K562 (cell line): ENCODE results near the gene SFRP5. TPM values are rescaled to one million over a fixed set of nuclear protein-coding genes. Genes with fewer than 3 reads are reported as not detected.

Experiments used
- ATAC-seq: fragments of 200-7000 bp; cut with Tn5 transposase; 3 replicates; pipeline ENCODE4 v1.9.1; 2020; ENCODE audit warnings: moderate library complexity
- BruUV-seq: library from RNA; stranded (reverse); fragments of 400-500 nt; replicated peaks from 2 replicates; lab custom pipeline; 2021; lab: Mats Ljungman, UMichigan
- CTCF ChIA-PET: fragments of 300-600 bp; formaldehyde crosslinking; extraction: SDS; loops from one replicate; lab custom pipeline; 2021; ENCODE audit warnings: low intra/inter-chr PET ratio; lab: Yijun Ruan, JAX
- POLR2A ChIA-PET: fragments of 300-600, 350-650 bp; sonication (Branson Sonifier 250); formaldehyde crosslinking; extraction: SDS; loops from one replicate; lab custom pipeline; 2021; ENCODE audit warnings: antibody characterized with exemption, inconsistent platforms; lab: Yijun Ruan, JAX
- DNase-seq, 4 experiments: peaks; one replicate each; pipeline versions ENCODE4 v3.0.0 to v3.0.0-alpha.2; 2011 to 2018; ENCODE audit warnings: low spot score in 3 of 4, mixed read lengths in 3 of 4; ENCODE audit errors: extremely low read depth in 1 of 4
- FAIRE-seq: peaks from 2 replicates; lab custom pipeline; 2011; peaks lifted over from hg19 to GRCh38; lab: Jason Lieb, UNC
- H2AFZ ChIP-seq: 2 replicates; pipeline ENCODE4 v1.6.0; 2011; ENCODE audit warnings: low read depth, low read length, control low read depth, inconsistent platforms
- H3K27ac ChIP-seq: fragments of 200-600 bp; 3 replicates; pipeline ENCODE4 v1.8.0; 2011; ENCODE audit warnings: low read depth, mild to moderate bottlenecking, control low read depth, inconsistent platforms, low read length, moderate library complexity, mixed read lengths; ENCODE audit errors: extremely low read depth
- H3K27me3 ChIP-seq, 2 experiments: fragments of 300-600 bp in 1 of 2; 2 replicates in 1 of 2; 3 replicates in 1 of 2; pipeline versions ENCODE4 v1.6.0 to v1.8.0; 2011; ENCODE audit warnings: inconsistent platforms in 2 of 2, low read length in 2 of 2, mild to moderate bottlenecking in 1 of 2, mixed read lengths in 1 of 2, moderate library complexity in 1 of 2; ENCODE audit not compliant: control insufficient read depth in 2 of 2, insufficient read depth in 2 of 2
- H3K36me3 ChIP-seq: fragments of 300-600 bp; 3 replicates; pipeline ENCODE4 v1.8.0; 2011; ENCODE audit warnings: mild to moderate bottlenecking, low read length, inconsistent platforms; ENCODE audit not compliant: control insufficient read depth, insufficient read depth
- H3K4me1 ChIP-seq, 2 experiments: fragments of 200-600 bp in 1 of 2; replicated peaks in 1 of 2; 2 replicates in 1 of 2; 3 replicates in 1 of 2; pipeline versions ENCODE4 v1.5.1 to v1.8.0; 2011; ENCODE audit warnings: inconsistent platforms in 2 of 2, low read length in 2 of 2, mild to moderate bottlenecking in 1 of 2, mixed read lengths in 1 of 2, moderate library complexity in 1 of 2; ENCODE audit not compliant: control insufficient read depth in 2 of 2, insufficient read depth in 2 of 2
- H3K4me2 ChIP-seq: 2 replicates; pipeline ENCODE4 v1.6.1; 2011; ENCODE audit warnings: low read length, control low read depth, inconsistent platforms, mixed read lengths; ENCODE audit not compliant: insufficient read depth
- H3K4me3 ChIP-seq: fragments of 200-600 bp; sonication (generic), shearing (Covaris generic); 2 replicates; pipeline ENCODE4 v1.5.1; 2016; ENCODE audit warnings: control low read depth, inconsistent platforms
- H3K79me2 ChIP-seq: fragments of 200-600 bp; 3 replicates; pipeline ENCODE4 v1.8.0; 2011; ENCODE audit warnings: low read length, inconsistent platforms; ENCODE audit not compliant: control insufficient read depth, insufficient read depth
- H3K9ac ChIP-seq, 2 experiments: 2 replicates each; pipeline versions ENCODE4 v1.6.0 to v1.6.1; 2011; ENCODE audit warnings: low read depth in 2 of 2, low read length in 2 of 2, control low read depth in 1 of 2, inconsistent platforms in 1 of 2, mild to moderate bottlenecking in 1 of 2, mixed read lengths in 1 of 2; ENCODE audit not compliant: insufficient read depth in 1 of 2
- H3K9me1 ChIP-seq: one replicate; pipeline ENCODE4 v1.6.0; 2011; ENCODE audit warnings: inconsistent platforms, mild to moderate bottlenecking, low read length, moderate library complexity; ENCODE audit not compliant: control insufficient read depth, insufficient read depth
- H3K9me3 ChIP-seq: replicated peaks from 2 replicates; pipeline ENCODE4 v1.5.1; 2011; ENCODE audit warnings: low read depth, low read length, inconsistent platforms; ENCODE audit not compliant: control insufficient read depth, insufficient read depth
- H4K20me1 ChIP-seq: replicated peaks from 2 replicates; pipeline ENCODE4 v1.6.1; 2011; ENCODE audit warnings: low read length, inconsistent platforms, mixed read lengths; ENCODE audit not compliant: control insufficient read depth, insufficient read depth
- BCLAF1 ChIP-seq, 2 experiments: fragments of 450-650 bp in 1 of 2; IDR thresholded peaks; 2 replicates each; pipeline ENCODE4 v1.6.1; 2011 to 2017; ENCODE audit warnings: low read depth in 2 of 2, antibody characterized with exemption in 1 of 2, borderline replicate concordance in 1 of 2, low read length in 1 of 2, mild to moderate bottlenecking in 1 of 2, mixed read lengths in 1 of 2; ENCODE audit not compliant: control insufficient read depth in 1 of 2
- EP300 ChIP-seq: IDR thresholded peaks from 2 replicates; pipeline ENCODE4 v1.6.1; 2012; ENCODE audit warnings: low read length, improper control_type of control experiment
- HDAC6 ChIP-seq: IDR thresholded peaks from 2 replicates; pipeline ENCODE4 v1.6.1; 2012; ENCODE audit warnings: low read depth, mild to moderate bottlenecking, control low read depth, inconsistent platforms, low read length, moderate library complexity
- HDGF ChIP-seq: fragments of 450-650 bp; IDR thresholded peaks from 2 replicates; pipeline ENCODE4 v1.6.1; 2016
- HNRNPLL ChIP-seq: fragments of 200-400 bp; formaldehyde crosslinking; IDR thresholded peaks from 2 replicates; pipeline ENCODE4 v1.6.1; 2017; ENCODE audit warnings: low read length, low read depth, mild to moderate bottlenecking; ENCODE audit not compliant: poor library complexity, severe bottlenecking
- MYC ChIP-seq, 2 experiments: fragments of 250-450 bp in 1 of 2; sonication (Bioruptor Pico) in 1 of 2; IDR thresholded peaks; 2 replicates each; pipeline versions ENCODE4 v1.5.1 to v1.6.1; 2012 to 2021; ENCODE audit warnings: low read depth in 2 of 2, borderline replicate concordance in 1 of 2, improper control_type of control experiment in 1 of 2, low read length in 1 of 2, mild to moderate bottlenecking in 1 of 2, moderate library complexity in 1 of 2
- RBM17 ChIP-seq: fragments of 200-400 bp; formaldehyde crosslinking; IDR thresholded peaks from 2 replicates; pipeline ENCODE4 v1.6.1; 2017; ENCODE audit warnings: low read depth, mild to moderate bottlenecking, low read length, borderline replicate concordance
- WHSC1 ChIP-seq: IDR thresholded peaks from one replicate; pipeline ENCODE4 v1.6.1; 2012; ENCODE audit warnings: low read length, control low read depth, inconsistent platforms
- ZNF561 ChIP-seq: fragments of 450-650 bp; formaldehyde crosslinking; conservative IDR thresholded peaks from 2 replicates; pipeline ENCODE4 v1.4.0; 2020; ENCODE audit warnings: mild to moderate bottlenecking, moderate library complexity
- ZNF696 ChIP-seq: fragments of 250-450 bp; sonication (Bioruptor Pico); conservative IDR thresholded peaks from 2 replicates; pipeline ENCODE4 v1.4.0; 2020; ENCODE audit warnings: mild to moderate bottlenecking, moderate library complexity
- ZNF830 ChIP-seq: fragments of 250-450 bp; sonication (Bioruptor Pico); IDR thresholded peaks from 2 replicates; pipeline ENCODE4 v1.5.0; 2021; ENCODE audit warnings: mild to moderate bottlenecking
- WGBS: fragments of 100-300 bp; shearing (Covaris generic); methylation state at CpG from one replicate; pipeline ENCODE4 v1.1.6; 2016; ENCODE audit warnings: low coverage, mixed read lengths; ENCODE audit not compliant: insufficient coverage; ENCODE audit errors: missing lambda C conversion rate; 5-methylcytosine and 5-hydroxymethylcytosine counted together
- in situ Hi-C: fragments of 300-500 bp; cut with MboI; formaldehyde crosslinking; loops from 4 replicates; pipeline ENCODE4 v1.15.0; 2018; ENCODE audit warnings: inconsistent platforms, mixed read lengths
- intact Hi-C: fragments of 100-400 bp; cut with micrococcal nuclease; formaldehyde crosslinking; loops from 2 replicates; pipeline ENCODE4 v1.14.2; 2022
- polyA plus RNA-seq, 8 experiments: library from polyadenylated mRNA; depleted of rRNA in 4 of 8; stranded (reverse) in 5 of 8; unstranded in 3 of 8; fragments of >200 nt; fragmentation: Nextera tagmentation in 2 of 8; fragmentation: Illumina TruSeq in 1 of 8; extraction: Ambion mirVana in 2 of 8; extraction: Trizol in 1 of 8; gene quantifications; 2 replicates each; pipeline versions ENCODE4 v1.2.1 to v1.2.3, GENCODE V29; 2011 to 2014; ENCODE audit warnings: inconsistent platforms in 1 of 8, missing spikeins in 1 of 8
- total RNA-seq, 7 experiments: library from RNA; depleted of rRNA in 6 of 7; stranded (reverse); fragments of >200 nt in 6 of 7; fragmentation: Illumina TruSeq in 2 of 7; extraction: Trizol in 2 of 7; gene quantifications; 2 replicates each; pipeline versions ENCODE4 v1.2.1 to v1.2.3, GENCODE V29; 2011 to 2021; ENCODE audit warnings: low replicate concordance in 1 of 7
- TF ChIP-seq, protein P1 (sequence below): sonication (generic); formaldehyde crosslinking; IDR thresholded peaks from 2 replicates; pipeline ENCODE4 v1.8.1; 2023; ENCODE audit warnings: mild to moderate bottlenecking, missing genetic modification reagents, moderate library complexity

SFRP5 gene
- total and polyA plus RNA-seq, 9 of the 15 experiments (the other 6 are each of a cell fraction or from before 2014, with no cell fraction given): 0.07 to 0.29 (median 0.13) TPM; not detected in 3

DNA sequence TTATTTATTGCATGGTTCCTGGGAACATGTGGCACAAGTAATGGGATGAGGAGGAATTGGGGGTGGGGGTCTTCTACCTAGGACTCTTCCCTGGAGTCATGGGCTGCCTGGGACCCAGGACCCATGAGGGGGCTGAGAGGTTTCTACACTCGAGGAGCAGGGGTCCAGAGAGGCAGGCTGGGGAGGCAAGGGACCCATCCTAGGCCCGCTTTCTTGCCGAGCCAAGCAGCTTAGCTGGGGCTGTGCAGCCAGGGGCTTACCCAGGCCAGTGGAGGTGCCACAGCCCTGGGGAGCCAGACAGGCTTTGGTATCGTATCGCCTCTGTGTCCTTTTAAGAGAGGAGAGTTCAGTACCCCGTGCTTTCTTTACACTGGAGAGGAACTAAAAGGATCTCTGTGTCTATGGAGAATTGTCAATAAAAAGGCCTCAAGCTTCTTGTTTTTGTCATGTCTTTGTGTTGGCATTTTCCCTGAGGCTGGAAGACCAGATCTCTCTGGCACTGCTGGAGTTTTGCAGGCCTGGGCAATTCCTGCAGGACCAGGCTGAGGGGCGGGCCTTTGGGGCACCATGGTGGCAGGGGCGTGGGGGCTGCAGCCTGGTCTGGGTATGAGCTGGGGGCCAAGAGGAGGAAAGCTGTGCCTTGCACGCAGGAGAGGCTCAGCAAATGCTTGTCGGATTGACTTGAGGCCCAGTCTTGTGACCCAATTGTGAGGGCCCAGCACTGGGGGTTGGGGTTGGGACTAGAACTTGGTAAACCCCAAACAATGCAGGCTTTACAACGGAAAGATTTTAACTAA lies 11.1 kb downstream of the SFRP5 start (continued):
- no peak for TF ChIP-seq HNRNPLL
- TF ChIP-seq HDGF: no peak
- TF ChIP-seq WHSC1: no peak
- no peak for TF ChIP-seq HDAC6
- no peak for TF ChIP-seq ZNF561 (CRISPR knock-in tag)
- TF ChIP-seq ZNF696: no peak
- no peak for TF ChIP-seq RBM17

- CTCF ChIA-PET: interaction anchor here (2.6 kb wide), 1 partner anchor 109 kb away, joined by 17 read pairs; no protein-coding TSS in a partner anchor
- ATAC-seq (no peak), DNase-seq (no peak), FAIRE-seq (no peak)
- no TSS peak for BruUV-seq
- no peaks in the 10 kb centered on the region for H3K79me2 ChIP-seq
- in situ Hi-C loops (loop anchor here (25.0 kb wide), 1 partner anchor 102 kb away; no protein-coding TSS in a partner anchor), intact Hi-C loops (loop anchor here (1.0 kb wide), 1 partner anchor 109 kb away; no protein-coding TSS in a partner anchor)
- H3K4me3 ChIP-seq: no peak overlapping the region
- H3K27me3 ChIP-seq: no peaks in the 10 kb centered on the region
- H3K9ac ChIP-seq: no peak overlapping the region
- no peak overlapping the region for H3K4me2 ChIP-seq
- H3K9me3 ChIP-seq: no peaks in the 10 kb centered on the region
- no peaks in the 10 kb centered on the region for H3K9me1 ChIP-seq
- WGBS: 100% methylated on average over 1 of the region's 5 CpGs
- no peak overlapping the region for H3K27ac ChIP-seq
- no peak overlapping the region for H2AFZ ChIP-seq
- no peaks in the 10 kb centered on the region; the same call in 1 of the 2 replicates for H4K20me1 ChIP-seq
- POLR2A ChIA-PET: interaction anchor here (0.7 kb wide), 1 partner anchor 241 kb away, joined by 3 read pairs; no protein-coding TSS in a partner anchor
- peaks cover 0 to 3% of the 10 kb centered on the region in 2 experiments; a peak in 2 of 5 replicates for H3K4me1 ChIP-seq
- H3K36me3 ChIP-seq: peaks cover 50% of the 10 kb centered on the region; the same call in 2 of the 3 replicates
- TF ChIP-seq MYC (IDR thresholded peaks at IDR 0.05; ENCODE audit: low read depth, low read length) (no peak), MYC (CRISPR knock-in tag; IDR thresholded peaks at IDR 0.05; ENCODE audit: borderline replicate concordance, low read depth) (no peak), EP300 (no peak), ZNF830 (CRISPR knock-in tag) (no peak), BCLAF1 (IDR thresholded peaks at IDR 0.05; ENCODE audit: borderline replicate concordance in 1 of 2, control insufficient read depth in 1 of 2, low read depth in 2 of 2, low read length in 1 of 2) (no peak)
- TF ChIP-seq, protein P1, sequence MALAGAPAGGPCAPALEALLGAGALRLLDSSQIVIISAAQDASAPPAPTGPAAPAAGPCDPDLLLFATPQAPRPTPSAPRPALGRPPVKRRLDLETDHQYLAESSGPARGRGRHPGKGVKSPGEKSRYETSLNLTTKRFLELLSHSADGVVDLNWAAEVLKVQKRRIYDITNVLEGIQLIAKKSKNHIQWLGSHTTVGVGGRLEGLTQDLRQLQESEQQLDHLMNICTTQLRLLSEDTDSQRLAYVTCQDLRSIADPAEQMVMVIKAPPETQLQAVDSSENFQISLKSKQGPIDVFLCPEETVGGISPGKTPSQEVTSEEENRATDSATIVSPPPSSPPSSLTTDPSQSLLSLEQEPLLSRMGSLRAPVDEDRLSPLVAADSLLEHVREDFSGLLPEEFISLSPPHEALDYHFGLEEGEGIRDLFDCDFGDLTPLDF: no peak
Observed at GRCh38 chr10:97759946-97760345, 11.9 kb downstream of the SFRP5 start.
